Measurements from ENCODE around the gene HIBCH.
"Not testable (repeated sequence)": the region's sequence is repeated elsewhere in the genome, so short reads cannot be mapped to it uniquely, and the experiment has no call there.

HIBCH gene

GRCh38 chr2:190343089-190343535, 23.5 kb upstream of the HIBCH start:
- DNase-seq (ENCODE audit: low read depth in 3 of 3) = no peak

GRCh38 chr2:190342611-190343010, 23.0 kb upstream of the HIBCH start:
- DNase-seq (ENCODE audit: low read depth in 3 of 3) = no peak

- no peak for DNase-seq (ENCODE audit: low read depth in 3 of 3)
Observed at GRCh38 chr2:190340369-190340768, 20.7 kb upstream of the HIBCH start.

GRCh38 chr2:190339394-190339793, 19.8 kb upstream of the HIBCH start:
- no peak for DNase-seq (ENCODE audit: low read depth in 3 of 3)

GRCh38 chr2:190338453-190338852, 18.8 kb upstream of the HIBCH start:
- no peak for DNase-seq (ENCODE audit: low read depth in 3 of 3)

- no peak for DNase-seq (ENCODE audit: low read depth in 3 of 3)
Observed at GRCh38 chr2:190336420-190336819, 16.8 kb upstream of the HIBCH start.

GRCh38 chr2:190335584-190335983, 16.0 kb upstream of the HIBCH start:
- DNase-seq (ENCODE audit: low read depth in 3 of 3) = not testable (repeated sequence)

- no peak for DNase-seq (ENCODE audit: low read depth in 3 of 3)
Observed at GRCh38 chr2:190335225-190335559, 15.6 kb upstream of the HIBCH start.

- no peak for DNase-seq (ENCODE audit: low read depth in 3 of 3)
Observed at GRCh38 chr2:190334479-190335224, 15.0 kb upstream of the HIBCH start.

GRCh38 chr2:190333928-190334327, 14.3 kb upstream of the HIBCH start:
- DNase-seq (ENCODE audit: low read depth in 3 of 3) = no peak

- DNase-seq (ENCODE audit: low read depth in 3 of 3) = no peak
Observed at GRCh38 chr2:190333395-190333794, 13.8 kb upstream of the HIBCH start.

- no peak for DNase-seq (ENCODE audit: low read depth in 3 of 3)
Observed at GRCh38 chr2:190328573-190329147, 9.0 kb upstream of the HIBCH start.

GRCh38 chr2:190327867-190328572, 8.4 kb upstream of the HIBCH start:
- DNase-seq (ENCODE audit: low read depth in 3 of 3) = no peak

- no peak for DNase-seq (ENCODE audit: low read depth in 3 of 3)
Observed at GRCh38 chr2:190325588-190325987, 6.0 kb upstream of the HIBCH start.

GRCh38 chr2:190323406-190323805, 3.8 kb upstream of the HIBCH start:
- no peak for DNase-seq (ENCODE audit: low read depth in 3 of 3)

GRCh38 chr2:190320696-190321095, 1.1 kb upstream of the HIBCH start:
- peak in 1 of 3 donors; percentile 47 for DNase-seq (ENCODE audit: low read depth in 3 of 3)

- DNase-seq (ENCODE audit: low read depth in 3 of 3) = no peak
Observed at GRCh38 chr2:190318931-190319554, 583 bp downstream of the HIBCH start.

- DNase-seq (ENCODE audit: low read depth in 3 of 3) = no peak
Observed at GRCh38 chr2:190318514-190318913, 1.1 kb downstream of the HIBCH start.

- no peak for DNase-seq (ENCODE audit: low read depth in 3 of 3)
Observed at GRCh38 chr2:190315273-190315672, 4.4 kb downstream of the HIBCH start.

- no peak for DNase-seq (ENCODE audit: low read depth in 3 of 3)
Observed at GRCh38 chr2:190313880-190314279, 5.7 kb downstream of the HIBCH start.

GRCh38 chr2:190312635-190313025, 7.0 kb downstream of the HIBCH start:
- DNase-seq (ENCODE audit: low read depth in 3 of 3) = not testable (repeated sequence)

- no peak for DNase-seq (ENCODE audit: low read depth in 3 of 3)
Observed at GRCh38 chr2:190311893-190312634, 7.6 kb downstream of the HIBCH start.

Data from stimulated activated CD4-positive, alpha-beta T cell treated with anti-CD3 and anti-CD28 coated beads, TNF-alpha, amount 100 ng/mL, for 48 hours (primary cell).